AG04450 (cell line): Measurements from ENCODE around the gene SLC51B. TPM values are rescaled to one million over a fixed set of nuclear protein-coding genes. Genes with fewer than 3 reads are reported as not detected.

Source experiments
- CTCF ChIA-PET: fragments of 300-600, 350-600 bp; formaldehyde crosslinking; extraction: SDS; loops from one replicate; lab custom pipeline; 2022; ENCODE audit warnings: antibody characterized with exemption, inconsistent platforms; lab: Charles Lee
- POLR2A ChIA-PET: fragments of 350-600 bp; formaldehyde crosslinking; extraction: SDS; loops from one replicate; lab custom pipeline; 2021; ENCODE audit warnings: antibody characterized with exemption, inconsistent platforms; lab: Yijun Ruan, JAX
- DNase-seq: peaks from one replicate; pipeline ENCODE4 v3.0.0-alpha.2; 2011; ENCODE audit warnings: low read depth, low spot score
- H3K27ac ChIP-seq: one replicate; pipeline ENCODE4 v1.5.1; 2012; ENCODE audit warnings: low read depth, low read length, control low read depth
- H3K27me3 ChIP-seq: one replicate; pipeline ENCODE4 v1.6.0; 2012; ENCODE audit warnings: low read length; ENCODE audit not compliant: control insufficient read depth, insufficient read depth
- H3K4me3 ChIP-seq: 2 replicates; pipeline ENCODE4 v1.5.1; 2011; ENCODE audit warnings: mild to moderate bottlenecking, low read depth, low read length, control low read depth
- H3K9me3 ChIP-seq: 2 replicates; pipeline ENCODE4 v1.5.1; 2012; ENCODE audit warnings: low read length; ENCODE audit not compliant: control insufficient read depth, insufficient read depth
- CTCF ChIP-seq: IDR thresholded peaks from 2 replicates; pipeline ENCODE4 v1.5.1; 2011; ENCODE audit warnings: low read depth, low read length, control low read depth, inconsistent platforms
- polyA minus RNA-seq: library from RNA; depleted of rRNA, polyadenylated mRNA; stranded (reverse); fragments of >200 nt; gene quantifications from 2 replicates; pipeline ENCODE4 v1.2.3, GENCODE V29; 2011; rRNA and poly(A)+ RNA removed
- polyA plus RNA-seq: library from polyadenylated mRNA; depleted of rRNA; stranded (reverse); fragments of >200 nt; gene quantifications from 2 replicates; pipeline ENCODE4 v1.2.3, GENCODE V29; 2011; rRNA removed

SLC51B gene
- polyA plus RNA-seq (0.50 and 0.61 TPM in 2 replicates), polyA minus RNA-seq (0.48 TPM in 1 of 2 replicates, not detected in the other)

DNA sequence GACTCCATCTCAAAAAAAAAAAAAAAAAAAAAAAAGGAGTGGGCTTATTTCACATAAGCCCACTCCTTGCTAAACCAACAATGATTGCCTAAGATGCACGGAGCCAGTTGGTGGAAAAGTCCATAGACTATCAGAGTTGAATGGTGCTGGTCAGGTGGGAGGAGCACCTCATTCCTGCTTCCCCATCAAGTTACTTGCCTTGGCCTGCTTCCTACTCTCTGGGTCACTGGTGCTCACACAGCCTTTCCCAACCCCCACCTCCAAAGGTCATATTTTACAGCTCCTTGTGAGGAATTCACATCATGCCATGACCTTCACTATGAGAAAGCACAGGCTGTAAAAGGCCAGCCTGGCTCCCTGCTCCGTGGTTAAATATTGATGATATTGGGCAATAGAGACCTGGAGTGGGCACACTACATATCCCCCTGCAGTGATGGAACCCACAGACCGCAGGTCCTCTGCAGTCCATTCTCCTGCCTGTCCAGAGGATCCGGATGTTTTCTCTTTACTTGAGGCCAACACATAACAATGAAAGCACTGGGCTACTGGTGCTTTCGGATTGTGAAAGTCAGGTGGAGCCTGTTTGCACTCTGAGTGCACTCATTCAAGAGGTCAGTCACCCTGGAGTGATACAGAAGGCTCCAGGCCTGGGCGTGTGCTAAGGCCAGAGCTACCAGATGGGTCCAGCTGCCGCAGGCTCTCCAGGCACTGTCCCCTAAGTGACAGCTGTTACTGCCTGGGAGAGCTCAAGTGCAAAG, at the start of gene SLC51B:
SLC51B (plus strand) TSS at position 664 of the 758 bp plus-strand sequence. CDS start 4,618 bp downstream, outside the sequence.
- POLR2A ChIA-PET = interaction anchor here (0.9 to 1.0 kb wide), 2 partner anchors 24 to 260 kb away, joined by 3 to 9 read pairs; partner anchors contain the start of gene RNU5B-1
- no peak within 1 kb of the TSS for H3K4me3 ChIP-seq
- TF ChIP-seq CTCF = no peak
- peak within 1 kb of the TSS; percentile 31 for H3K27ac ChIP-seq
- CTCF ChIA-PET = interaction anchor here (0.5 to 2.9 kb wide), 4 partner anchors 11 to 62 kb away, joined by 3 to 20 read pairs (median 4); no protein-coding TSS in a partner anchor
- no peaks in the 10 kb centered on the region; the same call in 1 of the 2 replicates for H3K9me3 ChIP-seq
- no peaks in the 10 kb centered on the region for H3K27me3 ChIP-seq
- no peak for DNase-seq

DNA sequence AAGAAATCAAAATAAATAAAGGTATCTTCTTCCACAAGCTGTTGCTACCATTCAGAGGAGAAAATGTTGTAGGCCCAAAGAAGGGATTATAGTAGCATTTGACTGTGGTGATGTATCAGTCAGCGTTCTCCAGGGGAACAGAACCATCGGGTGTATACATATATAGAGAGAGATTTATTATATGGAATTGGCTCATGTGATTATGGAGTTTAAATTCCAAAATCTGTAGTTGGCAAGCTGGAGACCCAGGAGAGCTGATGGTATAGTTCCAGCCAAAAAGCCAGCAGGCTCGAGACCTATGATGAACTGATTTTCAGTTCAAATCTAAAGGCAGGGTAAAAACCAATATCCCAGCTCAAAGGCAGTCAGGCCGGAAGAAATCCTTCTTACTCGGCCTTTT, 48.1 kb upstream of the SLC51B start:
- H3K27ac ChIP-seq = no peak overlapping the region
- no peak for DNase-seq
- H3K4me3 ChIP-seq = no peak overlapping the region
- no peaks in the 10 kb centered on the region for H3K9me3 ChIP-seq
- ChIA-PET CTCF (interaction anchor here (0.6 kb wide), 1 partner anchor 8 kb away, joined by 3 read pairs; no protein-coding TSS in a partner anchor), POLR2A (no interaction called here)
- peaks cover 3% of the 10 kb centered on the region for H3K27me3 ChIP-seq
- no peak for TF ChIP-seq CTCF

DNA sequence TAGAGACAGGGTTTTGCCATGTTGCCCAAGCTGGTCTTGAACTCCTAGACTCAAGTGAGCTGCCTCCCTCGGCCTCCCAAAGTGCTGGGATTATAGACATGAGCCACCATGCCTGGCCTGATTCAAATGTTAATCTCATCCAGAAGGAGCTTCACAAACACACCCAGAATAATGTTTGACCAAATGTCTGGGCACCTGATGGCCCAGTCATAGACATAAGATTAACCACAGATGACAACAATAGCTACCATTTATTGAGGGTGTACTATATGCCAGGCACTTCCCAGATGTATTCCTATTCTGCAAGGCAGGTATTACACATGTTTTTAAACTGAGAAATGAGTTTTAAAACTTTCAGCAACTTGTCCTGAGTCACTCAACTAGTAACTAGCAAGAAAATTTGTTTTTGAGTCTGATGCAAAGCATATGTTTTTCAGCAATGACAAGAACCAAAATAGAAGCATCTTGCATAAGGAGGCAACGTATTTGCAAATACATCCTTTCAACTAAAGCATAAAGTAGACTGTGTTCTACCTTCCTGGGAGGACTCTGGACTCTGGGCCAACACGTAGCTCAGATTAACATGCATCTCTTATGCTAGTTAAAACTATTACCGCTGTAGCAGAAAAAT, 47.3 kb upstream of the SLC51B start:
- POLR2A ChIA-PET = no interaction called here
- H3K27ac ChIP-seq = no peak overlapping the region
- no peak for TF ChIP-seq CTCF
- H3K4me3 ChIP-seq = no peak overlapping the region
- peaks cover 3% of the 10 kb centered on the region for H3K27me3 ChIP-seq
- CTCF ChIA-PET = no interaction called here
- H3K9me3 ChIP-seq = no peaks in the 10 kb centered on the region
- no peak for DNase-seq

DNA sequence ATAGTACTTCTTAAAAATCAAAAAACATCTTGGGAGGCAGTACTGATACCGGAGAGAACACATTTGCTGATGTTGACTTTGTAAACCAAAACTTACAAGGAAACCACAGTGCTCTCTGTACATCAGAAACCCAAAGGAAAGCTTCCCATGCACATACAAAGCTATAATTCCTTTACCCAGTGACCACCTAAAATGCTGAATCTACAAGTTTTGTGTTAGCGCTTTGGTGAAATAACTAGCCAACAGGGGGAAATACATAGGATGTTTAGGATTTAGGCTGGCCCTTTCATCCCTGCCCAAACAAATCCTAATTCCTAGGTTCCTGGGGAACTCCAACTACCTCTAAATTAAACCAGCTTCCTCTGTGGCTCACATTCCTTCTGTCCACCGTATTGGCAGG, 40.2 kb upstream of the SLC51B start:
- POLR2A ChIA-PET = interaction anchor here (0.5 kb wide), 1 partner anchor 18 kb away, joined by 3 read pairs; no protein-coding TSS in a partner anchor
- CTCF ChIA-PET = interaction anchor here (0.7 kb wide), 1 partner anchor 8 kb away, joined by 3 read pairs; no protein-coding TSS in a partner anchor
- no peak for TF ChIP-seq CTCF
- DNase-seq = no peak
- no peak overlapping the region for H3K4me3 ChIP-seq
- H3K9me3 ChIP-seq = no peaks in the 10 kb centered on the region
- H3K27me3 ChIP-seq = no peaks in the 10 kb centered on the region
- no peak overlapping the region for H3K27ac ChIP-seq
